Peyer's patch (tissue), 4 donors: ENCODE data around the gene ARID3B. TPM values are rescaled to one million over a fixed set of nuclear protein-coding genes. Genes with fewer than 3 reads are reported as not detected.

ENCODE experiments used
- DNase-seq, 3 donors: peaks; one replicate each; pipeline ENCODE4 v3.0.0-alpha.2; 2017 to 2019
- H3K27ac ChIP-seq, 4 donors: fragments of 200-600 bp; sonication (generic); one replicate each; pipeline ENCODE4 v1.5.1; 2016 to 2019
- H3K27me3 ChIP-seq, 2 donors: fragments of 200-600 bp; sonication (generic); one replicate each; pipeline ENCODE4 v1.5.1; 2019
- H3K36me3 ChIP-seq, 3 donors: fragments of 200-600 bp; sonication (generic); one replicate each; pipeline ENCODE4 v1.5.1; 2016 to 2019
- H3K4me1 ChIP-seq, 4 donors: fragments of 200-600 bp; sonication (generic); one replicate each; pipeline ENCODE4 v1.5.1; 2016 to 2019
- H3K4me3 ChIP-seq, 4 donors: fragments of 200-600 bp; sonication (generic); 1 replicate in 3 of 4; 2 replicates in 1 of 4; pipeline ENCODE4 v1.5.1; 2016 to 2019; ENCODE audit warnings: mild to moderate bottlenecking in 1 of 4
- H3K9me3 ChIP-seq, 4 donors: fragments of 200-600 bp; sonication (generic); one replicate each; pipeline ENCODE4 v1.5.1; 2016 to 2019; ENCODE audit warnings: mild to moderate bottlenecking in 1 of 4
- CTCF ChIP-seq, 6 experiments: fragments of 450-650 bp in 4 of 6; fragments of 200-600 bp in 2 of 6; sonication (generic) in 1 of 6; IDR thresholded peaks; one replicate each; pipeline ENCODE4 v1.5.1; 2017 to 2019; ENCODE audit warnings: antibody characterized with exemption in 6 of 6, mild to moderate bottlenecking in 3 of 6, moderate library complexity in 1 of 6
- POLR2A ChIP-seq, 2 donors: fragments of 450-650 bp; IDR thresholded peaks; one replicate each; pipeline ENCODE4 v1.5.1; 2017; ENCODE audit warnings: antibody characterized with exemption in 2 of 2, mild to moderate bottlenecking in 2 of 2, moderate library complexity in 2 of 2
- total RNA-seq, 4 donors: library from RNA; depleted of rRNA; stranded (reverse); fragments of >200 nt; gene quantifications; one replicate each; pipeline ENCODE4 v1.1.0, GENCODE V29; 2016

Gene ARID3B
- total RNA-seq, 4 donors from 2014 or later, result 10.9 to 29.4 (median 21.6) TPM

GRCh38 chr15:74571191-74571590 is 30.2 kb downstream of the ARID3B start:
- H3K4me1 ChIP-seq, result no peaks in the 10 kb centered on the region
- H3K27ac ChIP-seq, result no peak overlapping the region
- no peaks in the 10 kb centered on the region for H3K27me3 ChIP-seq
- peaks cover 0 to 41% (median 0%) of the 10 kb centered on the region in 3 donors for H3K36me3 ChIP-seq
- TF ChIP-seq POLR2A (IDR thresholded peaks at IDR 0.05) (no peak), CTCF (IDR thresholded peaks at IDR 0.05) (no peak)
- H3K9me3 ChIP-seq, result no peaks in the 10 kb centered on the region
- DNase-seq, result no peak
- no peak overlapping the region for H3K4me3 ChIP-seq

- Histone ChIP-seq H3K4me1 (no peaks in the 10 kb centered on the region), H3K27me3 (no peaks in the 10 kb centered on the region), H3K36me3 (peaks cover 0 to 58% (median 0%) of the 10 kb centered on the region in 3 donors), H3K4me3 (no peak overlapping the region), H3K9me3 (no peaks in the 10 kb centered on the region), H3K27ac (no peak overlapping the region)
- TF ChIP-seq POLR2A (IDR thresholded peaks at IDR 0.05) (no peak), CTCF (IDR thresholded peaks at IDR 0.05) (no peak)
- no peak for DNase-seq
Measured at GRCh38 chr15:74573987-74574386, 33.0 kb downstream of the ARID3B start.

GRCh38 chr15:74578496-74578994 is 37.5 kb downstream of the ARID3B start:
- Histone ChIP-seq H3K9me3 (no peaks in the 10 kb centered on the region), H3K27ac (no peak overlapping the region), H3K4me1 (no peaks in the 10 kb centered on the region), H3K36me3 (peaks cover 0 to 45% (median 0%) of the 10 kb centered on the region in 3 donors), H3K27me3 (no peaks in the 10 kb centered on the region), H3K4me3 (no peak overlapping the region)
- no peak for TF ChIP-seq CTCF (IDR thresholded peaks at IDR 0.05)
- TF ChIP-seq POLR2A (IDR thresholded peaks at IDR 0.05), result no peak
- DNase-seq, result no peak

- peaks cover 0 to 41% (median 0%) of the 10 kb centered on the region in 3 donors for H3K36me3 ChIP-seq
- H3K4me1 ChIP-seq, result no peaks in the 10 kb centered on the region
- H3K27ac ChIP-seq, result no peak overlapping the region
- H3K27me3 ChIP-seq, result no peaks in the 10 kb centered on the region
- no peak for TF ChIP-seq CTCF (IDR thresholded peaks at IDR 0.05)
- no peak for TF ChIP-seq POLR2A (IDR thresholded peaks at IDR 0.05)
- no peak for DNase-seq
- H3K4me3 ChIP-seq, result no peak overlapping the region
- no peaks in the 10 kb centered on the region for H3K9me3 ChIP-seq
Measured at GRCh38 chr15:74579001-74579400, 38.0 kb downstream of the ARID3B start.

- H3K4me1 ChIP-seq, result no peaks in the 10 kb centered on the region
- DNase-seq, result no peak
- no peak overlapping the region for H3K27ac ChIP-seq
- H3K36me3 ChIP-seq, result peaks cover 0 to 26% (median 0%) of the 10 kb centered on the region in 3 donors
- H3K27me3 ChIP-seq, result no peaks in the 10 kb centered on the region
- H3K4me3 ChIP-seq, result no peak overlapping the region
- H3K9me3 ChIP-seq, result no peaks in the 10 kb centered on the region
- TF ChIP-seq CTCF (IDR thresholded peaks at IDR 0.05), result no peak
- no peak for TF ChIP-seq POLR2A (IDR thresholded peaks at IDR 0.05)
Measured at GRCh38 chr15:74580538-74581350, 39.7 kb downstream of the ARID3B start.
